A673 (cell line): ENCODE results near the gene TTYH3. TPM values are rescaled to one million over a fixed set of nuclear protein-coding genes. Genes with fewer than 3 reads are reported as not detected.

Experiments
- BruUV-seq: library from RNA; stranded (reverse); fragments of 400-500 nt; replicated peaks from 2 replicates; lab custom pipeline; 2021; lab: Mats Ljungman, UMichigan
- CTCF ChIA-PET: fragments of 300-600 bp; sonication (Branson Sonifier 250); formaldehyde crosslinking; loops from one replicate; lab custom pipeline; 2022; ENCODE audit warnings: antibody characterized with exemption; lab: Charles Lee
- POLR2A ChIA-PET: fragments of 300-600 bp; sonication (Branson Sonifier 250); formaldehyde crosslinking; loops from one replicate; lab custom pipeline; 2022; ENCODE audit warnings: antibody characterized with exemption; ENCODE audit not compliant: low non-redundant PET; lab: Charles Lee
- DNase-seq: peaks from one replicate; pipeline ENCODE4 v3.0.0-alpha.2; 2015; ENCODE audit warnings: low spot score
- H3K27ac ChIP-seq: fragments of 200-600 bp; sonication (generic); 2 replicates; pipeline ENCODE4 v1.5.1; 2016; ENCODE audit warnings: mixed run types, low read depth, mild to moderate bottlenecking, mixed read lengths, antibody characterized with exemption, low read length; ENCODE audit not compliant: poor library complexity, severe bottlenecking
- H3K27me3 ChIP-seq: fragments of 200-600 bp; sonication (generic); replicated peaks from 2 replicates; pipeline ENCODE4 v1.6.1; 2017; ENCODE audit warnings: mixed run types, low read depth, mild to moderate bottlenecking, mixed read lengths, antibody characterized with exemption, low read length; ENCODE audit not compliant: insufficient read depth, poor library complexity
- H3K36me3 ChIP-seq: fragments of 200-600 bp; sonication (generic); 2 replicates; pipeline ENCODE4 v1.6.1; 2016; ENCODE audit warnings: mixed run types, mild to moderate bottlenecking, mixed read lengths, antibody characterized with exemption, low read length; ENCODE audit not compliant: insufficient read depth, poor library complexity, severe bottlenecking
- H3K4me1 ChIP-seq: fragments of 200-600 bp; sonication (generic); 2 replicates; pipeline ENCODE4 v1.6.1; 2017; ENCODE audit warnings: mixed run types, mild to moderate bottlenecking, mixed read lengths, antibody characterized with exemption, low read length; ENCODE audit not compliant: insufficient read depth, poor library complexity, severe bottlenecking
- H3K4me3 ChIP-seq: fragments of 200-600 bp; sonication (generic); 2 replicates; pipeline ENCODE4 v1.5.1; 2016; ENCODE audit warnings: low read depth, mixed run types, mild to moderate bottlenecking, mixed read lengths, low read length; ENCODE audit not compliant: poor library complexity, severe bottlenecking
- H3K9me3 ChIP-seq: fragments of 200-600 bp; sonication (generic); 2 replicates; pipeline ENCODE4 v1.6.1; 2016; ENCODE audit warnings: mixed run types, low read depth, mild to moderate bottlenecking, mixed read lengths, antibody characterized with exemption, low read length; ENCODE audit not compliant: poor library complexity, severe bottlenecking
- CTCF ChIP-seq: fragments of 300-800, 200-600 bp; sonication (generic); conservative IDR thresholded peaks from 2 replicates; pipeline ENCODE4 v1.5.1; 2017; ENCODE audit warnings: low read depth, mild to moderate bottlenecking, antibody characterized with exemption, low read length, moderate library complexity, mixed read lengths
- EZH2 ChIP-seq: fragments of 200-600 bp; sonication (generic); IDR thresholded peaks from 2 replicates; pipeline ENCODE4 v1.6.1; 2017; ENCODE audit warnings: borderline replicate concordance, low read depth, mild to moderate bottlenecking, mixed read lengths, antibody characterized with exemption, low read length; ENCODE audit not compliant: poor library complexity, severe bottlenecking
- intact Hi-C: fragments of 100-400 bp; cut with micrococcal nuclease; formaldehyde crosslinking; loops from one replicate; pipeline ENCODE4 v1.10.0; 2022; ENCODE audit not compliant: unreplicated experiment
- total RNA-seq: library from RNA; stranded (reverse); gene quantifications from 2 replicates; pipeline ENCODE4 v1.2.3, GENCODE V29; 2021

The TTYH3 gene
- total RNA-seq, 1 experiment from 2014 or later = 248 TPM

- Histone ChIP-seq H3K27me3 (no peaks in the 10 kb centered on the region), H3K4me1 (no peaks in the 10 kb centered on the region), H3K27ac (no peak overlapping the region), H3K4me3 (no peak overlapping the region), H3K9me3 (no peaks in the 10 kb centered on the region), H3K36me3 (peaks cover 38% of the 10 kb centered on the region)
- POLR2A ChIA-PET = no interaction called here
- TF ChIP-seq CTCF (no peak), EZH2 (no peak)
- CTCF ChIA-PET = no interaction called here
- BruUV-seq = no TSS peak
- DNase-seq = no peak
- intact Hi-C loops = no loop called here
Measured at GRCh38 chr7:2595258-2595860, 36.4 kb upstream of the TTYH3 start.

DNA sequence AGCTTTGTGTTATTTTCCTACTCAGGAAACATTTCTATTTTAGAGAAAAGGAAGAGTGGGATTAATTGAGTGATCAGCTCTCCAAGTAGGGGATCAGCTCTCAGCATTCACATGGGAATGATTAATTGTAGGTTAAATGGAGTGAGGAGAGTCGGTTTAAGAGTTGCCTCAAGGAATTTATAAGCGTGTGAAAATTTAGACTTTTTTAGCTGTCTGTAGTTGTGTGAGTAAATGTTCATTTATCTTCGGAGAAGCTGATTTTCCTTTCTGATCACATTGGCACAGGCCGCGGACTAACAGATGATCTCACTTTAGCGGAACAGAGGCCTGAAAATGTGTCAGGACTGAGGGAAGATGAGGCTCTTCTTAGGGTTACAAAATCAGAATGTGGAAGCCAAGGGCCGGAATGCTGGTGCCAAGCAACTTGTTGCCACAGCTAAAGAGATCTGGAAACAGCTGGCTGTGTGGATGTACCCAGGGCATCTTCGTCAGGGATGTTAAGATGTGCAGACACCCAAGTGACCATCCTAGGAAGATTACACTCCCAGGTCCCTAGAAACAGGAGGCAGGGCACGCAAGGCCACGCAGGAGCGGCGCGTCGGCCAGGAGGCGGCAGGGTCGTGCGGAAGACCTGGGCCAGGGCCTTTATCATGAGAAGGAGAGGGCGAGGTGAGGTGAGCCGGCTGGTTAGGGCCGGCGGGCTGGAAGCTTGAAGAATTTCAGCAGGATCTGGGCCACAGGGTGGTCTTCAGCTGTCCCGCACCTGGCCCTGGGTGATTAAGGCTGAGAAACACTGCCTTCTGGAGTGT lies 35.1 kb upstream of the TTYH3 start:
- POLR2A ChIA-PET = no interaction called here
- Histone ChIP-seq H3K4me3 (no peak overlapping the region), H3K27ac (no peak overlapping the region), H3K9me3 (no peaks in the 10 kb centered on the region), H3K4me1 (no peaks in the 10 kb centered on the region), H3K36me3 (peaks cover 38% of the 10 kb centered on the region), H3K27me3 (no peaks in the 10 kb centered on the region)
- no peak for DNase-seq
- no peak for TF ChIP-seq EZH2
- no peak for TF ChIP-seq CTCF
- no TSS peak for BruUV-seq
- intact Hi-C loops = no loop called here
- CTCF ChIA-PET = no interaction called here

DNA sequence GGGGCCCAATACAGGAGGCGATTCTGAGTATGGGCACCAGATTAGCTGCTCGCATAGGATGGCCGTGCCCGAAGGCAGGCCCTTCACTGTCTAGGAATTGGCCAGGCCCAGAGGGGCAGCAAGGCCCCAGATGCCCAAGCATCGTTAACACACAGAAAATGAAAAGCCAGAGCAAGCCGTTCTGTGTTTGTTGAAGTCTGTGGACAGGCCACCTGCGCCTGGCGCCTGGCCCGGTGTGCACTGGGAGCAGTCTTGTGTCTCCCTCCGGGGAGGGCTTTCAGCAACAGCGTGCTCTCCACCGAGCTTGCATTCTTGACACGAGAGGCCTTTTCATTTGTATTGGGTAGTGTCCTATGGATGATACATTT lies 34.5 kb upstream of the TTYH3 start:
- no peak for DNase-seq
- Histone ChIP-seq H3K4me1 (no peaks in the 10 kb centered on the region), H3K27ac (no peak overlapping the region), H3K9me3 (no peaks in the 10 kb centered on the region), H3K36me3 (peaks cover 38% of the 10 kb centered on the region), H3K27me3 (no peaks in the 10 kb centered on the region), H3K4me3 (no peak overlapping the region)
- no TSS peak for BruUV-seq
- ChIA-PET CTCF (no interaction called here), POLR2A (no interaction called here)
- intact Hi-C loops = no loop called here
- TF ChIP-seq EZH2 (no peak), CTCF (no peak)
